ENCODE data around the gene PPP1R2.

The PPP1R2 gene

DNA sequence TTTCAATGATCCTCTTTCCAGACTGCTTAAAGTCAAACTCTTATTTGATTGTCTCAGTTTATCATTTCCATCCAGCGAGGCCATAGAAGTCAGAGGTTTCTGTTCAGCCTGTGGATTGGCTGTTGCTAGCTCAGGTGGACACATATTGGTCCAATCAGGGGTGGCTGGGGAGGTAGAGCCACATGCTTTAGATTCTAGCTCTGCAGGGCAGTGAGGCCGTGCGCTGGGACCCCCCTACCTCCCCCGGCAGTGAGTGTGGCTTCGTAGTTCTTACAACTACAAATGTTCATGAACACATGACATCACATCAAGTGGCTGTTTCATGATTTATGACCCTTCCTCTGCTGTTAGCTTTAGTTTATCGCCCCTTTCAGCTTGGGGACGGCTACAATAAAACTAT is 22.6 kb upstream of the PPP1R2 start:
- DNase-seq (ENCODE audit: low read depth), result no peak

DNA sequence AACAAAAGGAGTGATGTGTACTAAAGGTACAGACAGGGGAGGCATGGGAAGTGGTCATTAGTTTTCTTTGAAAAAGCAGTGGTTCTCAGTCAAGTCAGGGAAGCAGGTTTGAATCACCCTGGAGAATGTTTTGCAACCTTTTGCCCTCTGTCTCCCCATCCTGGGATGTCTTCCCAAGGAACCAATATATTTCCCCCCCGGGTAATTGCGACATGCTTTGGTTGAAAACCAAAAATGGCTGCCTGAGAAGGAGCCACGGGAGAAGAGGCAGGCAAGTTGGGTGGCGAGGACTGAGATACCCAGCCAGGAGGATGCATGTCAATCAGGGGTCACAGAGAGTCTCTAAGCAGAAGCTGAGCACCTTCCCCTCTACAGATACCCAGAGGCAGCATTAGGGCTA is 20.2 kb upstream of the PPP1R2 start:
- no peak for DNase-seq (ENCODE audit: low read depth)

DNA sequence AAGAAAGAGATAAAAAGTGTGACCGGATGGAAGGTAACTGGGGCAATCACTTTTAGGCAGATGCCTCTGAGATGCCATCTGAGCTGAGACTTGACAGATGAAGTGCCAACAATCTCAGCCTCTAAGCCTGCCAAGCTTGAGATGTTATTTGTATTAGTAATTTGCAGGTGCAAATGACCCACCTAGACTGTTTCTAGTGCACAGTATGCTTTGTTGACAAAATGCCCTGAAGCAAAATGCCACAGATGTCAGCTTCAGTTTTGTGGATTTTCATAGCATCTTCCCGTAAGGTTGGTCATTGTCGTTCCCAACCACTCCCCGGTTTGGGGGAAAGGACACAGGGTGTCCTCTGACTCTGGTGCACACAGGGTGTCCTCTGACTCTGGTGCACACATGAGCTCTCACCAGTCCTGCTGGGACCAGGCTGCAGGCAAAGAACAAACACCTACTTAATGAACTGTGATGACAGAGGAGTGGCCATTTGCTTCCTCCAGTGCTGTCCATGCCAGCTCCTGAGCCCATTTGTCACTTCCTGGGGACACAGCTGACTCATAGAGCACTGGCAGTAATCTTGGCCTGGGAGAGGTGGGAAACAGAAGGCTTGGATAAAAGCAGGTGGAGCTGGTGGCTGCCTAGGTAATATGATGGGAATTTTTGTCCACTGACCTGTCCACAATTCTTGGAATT is 16.7 kb upstream of the PPP1R2 start:
- DNase-seq (ENCODE audit: low read depth), result no peak

DNA sequence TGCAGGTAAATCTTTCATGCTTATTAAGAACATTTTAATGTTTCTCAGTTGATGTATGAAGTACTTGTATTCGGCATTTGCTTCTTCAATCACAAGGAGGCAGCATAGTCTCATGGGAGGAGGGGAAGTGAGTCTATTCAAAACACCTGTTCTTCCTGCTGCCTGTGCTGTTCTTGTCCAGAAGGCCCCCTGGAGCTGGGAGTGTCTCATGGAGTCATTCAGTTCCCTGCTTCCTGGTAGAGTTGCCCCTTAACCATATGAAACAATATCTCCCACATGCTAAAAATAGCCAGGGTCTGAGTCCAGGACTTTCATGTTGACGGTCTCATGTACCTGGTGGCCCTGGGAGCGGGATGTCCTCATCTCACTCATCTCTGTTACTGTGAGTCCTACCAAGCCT is 15.5 kb upstream of the PPP1R2 start:
- DNase-seq (ENCODE audit: low read depth), result no peak

DNA sequence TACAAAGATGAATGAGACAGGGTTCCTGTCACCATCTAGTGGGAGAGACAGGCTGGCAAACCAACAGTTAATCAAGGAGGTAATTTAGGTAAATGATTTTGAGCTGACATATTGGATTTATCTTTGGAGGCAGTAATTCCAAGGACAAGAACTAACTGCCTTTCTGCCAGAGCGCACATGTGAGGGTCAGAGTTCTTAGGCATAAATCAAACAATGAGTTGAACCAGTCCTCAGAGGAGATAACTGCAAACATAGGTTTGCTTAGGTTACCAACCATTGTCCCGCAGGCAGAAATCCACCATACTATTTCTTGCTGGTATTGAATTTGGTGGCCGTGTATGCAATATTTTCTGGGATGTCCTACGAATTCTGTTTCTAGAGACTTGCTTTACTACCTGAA is 14.2 kb upstream of the PPP1R2 start:
- DNase-seq (ENCODE audit: low read depth), result no peak

DNA sequence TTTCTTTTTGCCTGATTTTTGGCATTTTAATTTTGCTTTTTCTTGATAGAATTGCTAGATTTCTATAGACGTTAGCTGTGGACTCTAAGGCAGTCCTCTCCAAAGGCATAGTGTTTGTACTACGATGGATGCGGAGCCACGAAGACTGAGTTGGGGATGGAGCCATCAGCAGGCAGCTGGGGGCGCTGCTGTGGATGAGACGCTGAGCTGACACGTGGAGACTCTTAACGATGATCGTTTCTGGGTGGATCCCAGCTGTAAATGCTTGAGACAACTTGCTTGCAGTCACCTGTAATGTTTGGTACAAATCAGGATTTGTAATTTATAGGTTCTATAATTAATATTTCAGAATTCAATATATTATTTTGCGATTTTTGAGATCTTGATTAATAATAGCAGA is 13.3 kb upstream of the PPP1R2 start:
- no peak for DNase-seq (ENCODE audit: low read depth)

DNA sequence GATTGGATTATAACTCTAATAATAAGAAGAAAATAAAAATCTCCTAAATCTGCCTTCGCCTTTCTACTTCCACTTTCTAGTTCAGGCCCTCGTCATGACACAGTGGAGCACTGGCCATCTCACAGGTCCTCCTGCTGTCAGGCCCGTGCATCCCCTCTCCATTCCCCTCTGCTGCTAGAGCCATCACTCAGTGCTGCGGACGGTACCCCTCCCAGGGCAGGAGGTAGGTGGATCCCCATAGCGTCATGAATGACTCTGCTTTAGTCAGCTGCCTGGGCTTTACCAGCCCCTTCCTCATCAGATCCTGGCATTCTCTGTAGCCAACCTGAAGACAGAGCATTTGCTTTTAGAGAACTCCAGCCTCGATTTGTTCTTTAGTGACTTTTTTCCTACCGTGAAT is 12.0 kb upstream of the PPP1R2 start:
- DNase-seq (ENCODE audit: low read depth), result no peak

DNA sequence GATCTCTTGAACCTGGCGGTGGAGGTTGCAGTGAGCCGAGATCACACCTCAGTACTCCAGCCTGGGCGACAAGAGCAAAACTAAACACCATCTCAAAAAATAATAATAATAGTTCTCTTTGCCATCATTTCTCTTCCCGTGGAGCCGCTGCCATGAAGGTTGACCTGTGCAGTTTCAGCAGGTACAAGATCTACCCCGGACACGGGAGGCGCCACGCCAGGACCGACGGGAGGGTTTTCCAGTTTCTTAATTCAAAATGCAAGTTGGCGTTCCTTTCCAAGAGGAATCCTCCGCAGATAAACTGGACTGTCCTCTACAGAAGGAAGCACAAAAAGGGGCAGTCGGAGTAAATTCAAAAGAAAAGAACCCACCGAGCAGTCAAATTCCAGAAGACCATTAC is 11.3 kb upstream of the PPP1R2 start:
- no peak for DNase-seq (ENCODE audit: low read depth)

DNA sequence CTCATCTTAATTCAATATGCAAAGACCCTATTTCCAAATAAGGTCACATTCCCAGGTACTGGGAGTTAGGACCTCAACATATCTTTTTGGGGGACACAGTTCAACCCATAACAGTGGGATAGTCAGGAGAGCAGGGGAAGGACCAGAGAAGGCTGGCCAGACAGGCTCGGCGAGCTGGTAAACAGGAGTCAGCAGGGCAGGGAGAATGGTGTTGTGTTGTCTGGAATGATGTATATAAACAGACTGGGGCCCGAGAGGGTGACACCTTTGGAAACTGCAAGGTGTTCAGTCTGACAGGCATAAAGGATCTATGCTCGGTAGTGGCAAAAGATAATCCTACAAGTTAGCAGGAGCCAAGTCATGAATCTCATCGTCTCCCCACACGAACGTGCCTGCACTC is 10.1 kb upstream of the PPP1R2 start:
- no peak for DNase-seq (ENCODE audit: low read depth)

DNA sequence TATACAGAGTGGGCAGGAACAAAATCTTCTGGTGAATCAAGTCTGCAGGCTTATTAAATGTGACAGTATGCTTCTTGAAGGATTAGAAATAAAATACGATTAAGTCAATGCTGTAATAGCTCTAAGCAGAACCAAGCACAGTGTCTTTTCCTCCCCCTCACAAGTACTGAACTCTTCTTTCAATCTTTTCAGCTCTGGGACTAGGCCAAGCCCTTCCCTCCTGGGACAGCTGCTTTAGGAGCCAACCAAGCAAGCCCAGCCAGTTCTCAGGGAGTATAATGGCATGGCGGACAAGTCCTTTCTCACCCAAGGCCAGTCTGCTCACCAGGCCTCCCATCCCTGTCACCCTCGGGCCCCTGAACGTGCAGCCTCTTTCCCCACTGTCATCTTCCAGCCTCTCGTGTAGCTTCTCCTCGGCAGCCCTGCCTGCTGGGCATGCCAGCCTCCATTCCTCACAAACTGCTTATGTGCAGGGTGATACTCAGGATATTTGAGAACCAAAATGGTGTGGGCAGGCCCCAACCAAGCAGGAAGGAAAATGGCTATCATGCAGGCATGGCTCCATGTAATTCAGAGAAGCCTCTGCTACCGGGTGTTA is 8.4 kb upstream of the PPP1R2 start:
- DNase-seq (ENCODE audit: low read depth), result no peak

DNA sequence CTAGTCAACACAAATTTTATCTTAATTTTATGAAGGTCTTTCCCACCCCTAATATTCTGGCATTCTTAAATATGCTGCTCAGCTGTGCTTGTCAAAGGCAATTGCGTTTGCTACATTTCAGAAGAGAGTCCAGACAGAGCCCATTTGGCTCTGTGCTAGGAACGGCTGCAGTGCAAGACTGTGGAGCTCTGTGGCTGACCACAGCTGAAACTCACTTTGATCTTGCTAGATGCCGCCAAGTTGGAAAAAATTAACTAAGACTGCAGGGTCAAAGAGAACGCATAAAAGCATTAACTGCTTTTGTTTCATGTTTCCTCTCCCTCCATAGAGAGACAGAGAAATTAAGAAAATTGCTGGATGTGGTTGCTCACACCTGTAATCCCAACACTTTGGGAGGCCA is 7.6 kb upstream of the PPP1R2 start:
- DNase-seq (ENCODE audit: low read depth), result no peak

DNA sequence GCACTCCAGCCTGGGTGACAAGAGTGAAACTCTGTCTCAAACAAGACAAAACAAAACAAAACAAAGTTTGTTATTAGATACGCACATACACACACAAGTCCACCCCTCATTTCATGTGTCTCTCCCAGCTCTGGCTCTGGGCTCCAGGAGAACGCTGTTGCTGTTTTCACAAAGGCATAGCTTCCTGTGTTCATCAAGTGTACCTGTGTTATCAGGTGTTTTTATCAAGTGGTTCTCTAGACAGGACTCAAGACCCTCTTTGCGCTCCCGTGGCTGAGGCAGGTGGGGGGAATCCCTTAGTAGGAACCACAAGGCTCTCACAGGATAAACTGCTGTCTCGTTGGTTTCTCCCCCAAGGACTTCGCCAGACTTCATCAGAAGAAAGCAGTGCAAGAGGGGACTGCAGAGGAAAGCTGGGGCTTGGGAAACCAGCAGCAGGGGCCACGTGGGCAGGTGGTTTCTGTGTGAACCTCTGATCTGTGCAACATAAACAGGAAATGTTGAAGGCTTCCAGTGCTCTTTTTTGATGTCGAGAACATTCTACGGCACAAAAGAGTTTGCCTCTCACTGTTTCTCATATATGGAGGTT is 6.9 kb upstream of the PPP1R2 start:
- no peak for DNase-seq (ENCODE audit: low read depth)

DNA sequence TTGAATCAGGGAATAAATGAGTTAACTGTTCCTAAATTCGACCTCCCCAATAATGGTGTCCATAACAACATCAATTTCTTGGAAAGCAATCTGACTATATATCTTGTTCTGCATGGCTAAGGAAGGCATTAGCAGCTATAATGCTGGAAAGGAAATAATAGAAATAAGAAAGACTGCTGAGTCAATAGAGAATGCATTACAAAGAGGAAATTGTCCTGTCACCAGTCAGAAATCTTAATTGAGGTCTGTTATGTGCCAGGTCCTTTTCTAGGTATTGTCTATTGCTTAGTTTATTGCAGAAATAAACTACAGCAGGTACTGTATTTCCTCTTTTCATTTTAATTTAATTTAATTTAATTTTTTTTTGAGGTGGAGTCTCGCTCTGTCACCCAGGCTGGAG is 5.9 kb upstream of the PPP1R2 start:
- no peak for DNase-seq (ENCODE audit: low read depth)

DNA sequence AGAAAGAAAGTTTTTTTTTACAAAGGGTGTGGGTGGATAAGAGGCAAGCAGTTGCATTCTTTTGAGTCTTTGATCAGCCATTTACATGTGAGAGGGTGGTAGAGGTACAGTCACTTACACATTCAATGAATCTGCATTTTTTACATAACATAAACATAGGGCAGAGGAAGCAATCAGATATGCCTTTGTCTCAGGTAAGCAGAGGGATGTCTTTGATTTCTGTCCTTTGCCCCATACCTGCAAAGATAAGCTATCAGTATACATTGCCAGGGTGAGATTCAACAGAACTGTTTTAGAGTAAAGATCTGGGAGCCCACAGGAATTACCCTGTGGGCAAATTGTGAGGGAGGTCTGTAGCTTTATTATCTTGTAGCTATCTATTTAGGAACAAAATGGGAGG is 5.4 kb upstream of the PPP1R2 start:
- DNase-seq (ENCODE audit: low read depth), result no peak

DNA sequence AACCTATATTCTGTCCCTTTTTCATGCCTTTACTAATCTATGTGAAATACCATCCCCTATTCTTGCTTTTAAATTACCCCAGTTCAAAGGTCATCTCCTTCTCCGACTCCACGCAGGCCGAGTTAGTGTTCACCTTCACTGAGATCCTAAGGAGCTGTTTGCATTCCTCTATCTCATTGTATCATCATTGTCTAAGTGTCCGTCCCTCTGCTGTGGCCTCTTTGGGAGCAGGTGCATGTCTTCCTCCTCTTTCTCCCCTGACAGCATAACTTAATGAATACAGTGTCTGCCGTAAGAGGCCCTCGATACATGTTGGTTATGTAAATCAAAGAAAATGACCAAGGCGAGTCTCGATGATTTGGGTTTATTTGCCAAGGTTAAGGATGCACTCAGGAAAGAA is 4.9 kb upstream of the PPP1R2 start:
- DNase-seq (ENCODE audit: low read depth), result no peak

DNA sequence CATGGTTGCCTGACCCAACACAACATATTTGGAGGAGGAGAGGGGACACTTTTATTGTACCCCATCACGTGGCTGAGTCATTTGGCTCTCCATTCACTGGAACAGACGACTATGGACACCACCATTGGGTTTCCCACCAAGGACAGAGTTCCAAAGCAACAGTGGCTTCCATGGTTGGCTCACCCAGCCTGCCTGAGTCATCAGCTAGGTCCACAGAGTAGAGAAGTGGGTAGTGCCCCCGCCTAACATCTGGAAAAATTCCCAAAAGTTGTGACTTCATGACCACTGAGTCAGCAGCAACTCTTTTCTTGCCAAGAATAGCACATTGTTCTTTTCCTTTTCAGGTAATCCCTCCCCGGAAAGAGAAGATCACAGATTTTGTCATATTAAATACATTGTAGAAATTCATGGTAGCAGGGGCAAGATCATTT is 3.0 kb upstream of the PPP1R2 start:
- DNase-seq (ENCODE audit: low read depth), result peak; percentile 80

DNA sequence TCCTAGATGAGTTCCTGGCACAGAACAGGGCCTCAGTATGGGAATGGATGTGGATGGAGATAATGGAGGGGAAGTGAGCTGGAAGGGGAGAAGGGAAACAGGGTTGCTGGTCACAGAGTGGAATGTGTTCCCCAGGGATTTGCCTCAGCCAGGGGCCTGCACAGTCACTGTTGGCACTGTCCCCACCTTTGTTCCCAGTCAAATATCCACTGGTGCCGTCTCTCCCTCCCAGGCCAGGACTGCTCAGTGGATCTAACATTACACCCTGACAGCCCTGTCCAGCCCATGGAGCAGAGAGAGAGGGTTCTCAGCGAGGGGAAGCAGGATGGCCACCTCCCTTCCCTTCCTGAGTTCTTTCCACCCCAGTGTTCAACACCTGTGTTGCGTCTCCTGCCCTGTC is 1.5 kb upstream of the PPP1R2 start:
- no peak for DNase-seq (ENCODE audit: low read depth)

DNA sequence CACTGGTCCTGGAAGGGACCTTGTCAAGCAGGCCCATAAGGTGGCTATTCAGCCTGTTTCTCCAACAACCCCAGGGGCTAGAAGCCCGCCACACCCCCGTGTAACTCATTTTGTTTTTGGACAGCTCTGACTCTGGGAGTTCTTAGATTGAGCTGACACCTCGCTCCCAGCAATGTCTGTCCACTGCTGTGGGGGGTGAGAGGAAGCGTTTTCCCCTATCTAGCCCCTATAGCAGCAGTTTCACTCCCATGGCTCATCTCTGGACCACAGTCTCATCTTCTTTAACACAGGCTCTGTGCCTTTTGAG is 1.1 kb upstream of the PPP1R2 start:
- DNase-seq (ENCODE audit: low read depth), result no peak

DNA sequence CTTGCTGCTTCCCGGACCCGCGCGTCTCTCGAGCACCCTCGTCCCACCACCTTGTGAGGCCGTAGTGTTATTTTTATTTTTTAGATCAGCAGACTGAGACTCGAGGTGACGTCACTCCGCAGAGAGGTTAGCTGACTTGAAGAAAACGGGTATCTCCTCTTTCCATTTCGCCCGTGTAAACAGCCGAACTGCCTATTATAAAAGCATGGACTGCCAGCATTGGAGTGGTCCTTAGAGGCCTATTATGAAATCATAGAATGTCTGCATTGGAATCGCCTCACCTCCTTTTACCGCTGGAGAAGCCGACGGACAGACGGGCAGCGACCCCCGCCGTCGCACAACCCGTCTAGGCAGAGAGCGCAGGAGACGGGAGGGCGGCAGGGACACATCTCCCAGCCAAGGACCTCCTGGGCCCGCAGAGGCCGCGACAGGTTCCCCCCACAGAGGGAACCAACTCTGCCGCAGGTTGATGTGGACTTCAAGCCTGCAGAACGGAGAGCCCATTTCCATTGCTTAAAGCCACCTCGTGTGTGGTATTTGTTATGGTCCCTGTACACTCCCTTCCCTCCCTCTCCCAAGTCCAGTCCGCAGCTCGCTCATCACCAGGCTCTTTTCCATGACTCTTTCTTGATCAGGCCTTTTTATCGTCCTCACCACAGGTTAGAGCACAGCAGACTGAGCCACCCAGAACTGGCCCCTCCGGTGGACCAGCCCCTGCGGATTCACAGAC is 540 bp upstream of the PPP1R2 start:
- DNase-seq (ENCODE audit: low read depth), result no peak

DNA sequence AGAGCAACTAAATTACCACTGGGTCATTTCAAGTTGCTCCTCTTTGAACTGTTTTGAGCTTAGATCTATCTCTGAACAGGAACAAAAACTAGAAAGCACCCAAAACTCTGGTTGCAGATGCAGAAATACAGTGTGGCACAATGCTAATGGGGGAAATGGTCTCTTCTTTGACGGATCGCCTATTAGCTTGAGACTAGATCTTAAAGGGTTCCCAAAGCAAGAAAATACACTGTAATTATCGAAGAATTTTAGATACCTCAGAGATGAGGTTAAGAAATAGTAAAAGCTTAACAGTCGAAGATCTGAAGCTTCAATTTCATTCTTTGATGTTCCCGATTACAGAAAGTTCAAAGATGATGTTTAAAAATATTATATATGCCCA is 818 bp downstream of the PPP1R2 start:
- no peak for DNase-seq (ENCODE audit: low read depth)

DNA sequence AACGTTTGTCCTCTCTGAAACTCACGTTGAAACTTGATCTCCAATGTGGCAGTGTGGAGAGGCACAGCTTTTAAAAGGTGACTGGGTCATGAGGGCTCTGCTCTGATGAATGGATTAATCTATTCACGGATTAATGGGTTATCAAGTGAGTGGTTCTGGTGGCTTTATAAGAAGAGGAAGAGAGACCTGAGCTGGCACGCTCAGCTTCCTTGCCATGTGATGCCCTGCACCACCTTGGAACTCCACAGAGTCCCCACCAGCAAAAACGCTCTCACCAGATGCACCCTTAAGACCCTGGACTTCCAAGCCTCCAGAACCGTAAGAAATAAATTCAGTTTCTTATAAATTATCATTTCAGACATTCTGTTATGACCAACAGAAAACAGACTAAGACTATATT is 2.6 kb downstream of the PPP1R2 start:
- no peak for DNase-seq (ENCODE audit: low read depth)

DNA sequence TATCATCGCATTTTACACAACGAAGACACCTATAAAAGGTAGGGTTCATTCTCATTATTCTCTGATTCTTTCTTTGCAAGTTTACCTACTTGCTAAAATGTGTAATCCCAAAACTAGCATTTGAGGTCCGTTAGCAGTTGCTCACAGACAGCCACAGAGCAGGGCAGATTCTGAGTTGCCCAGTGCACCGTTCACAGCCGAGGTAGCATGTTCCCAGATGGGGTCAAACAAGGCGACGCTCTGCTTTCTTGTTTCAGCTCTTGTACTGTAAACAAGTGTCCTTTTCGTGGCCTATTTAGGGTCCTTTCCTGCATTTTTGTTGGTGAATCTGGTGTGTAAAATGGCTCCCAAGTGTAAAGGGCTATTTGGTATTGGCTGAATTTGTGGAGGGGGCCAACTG is 3.1 kb downstream of the PPP1R2 start:
- DNase-seq (ENCODE audit: low read depth), result no peak

DNA sequence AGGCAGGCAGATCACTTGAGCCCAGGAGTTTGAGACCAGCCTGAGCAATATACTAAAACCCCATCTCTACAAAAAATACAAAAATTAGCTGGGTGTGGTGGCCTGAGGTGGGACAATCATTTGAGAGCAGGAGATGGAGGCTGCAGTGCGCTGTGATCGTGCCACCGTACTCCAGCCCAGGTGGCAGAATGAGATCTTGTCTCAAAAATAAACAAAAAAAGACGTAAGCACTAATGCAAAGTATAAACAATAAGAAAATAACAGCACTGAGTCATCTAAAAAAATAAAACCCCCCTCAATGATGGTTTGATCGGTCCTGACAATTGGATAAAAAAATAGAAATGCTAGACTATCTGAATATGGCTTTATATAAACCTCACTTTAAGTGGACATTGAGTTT is 3.6 kb downstream of the PPP1R2 start:
- DNase-seq (ENCODE audit: low read depth), result no peak

DNA sequence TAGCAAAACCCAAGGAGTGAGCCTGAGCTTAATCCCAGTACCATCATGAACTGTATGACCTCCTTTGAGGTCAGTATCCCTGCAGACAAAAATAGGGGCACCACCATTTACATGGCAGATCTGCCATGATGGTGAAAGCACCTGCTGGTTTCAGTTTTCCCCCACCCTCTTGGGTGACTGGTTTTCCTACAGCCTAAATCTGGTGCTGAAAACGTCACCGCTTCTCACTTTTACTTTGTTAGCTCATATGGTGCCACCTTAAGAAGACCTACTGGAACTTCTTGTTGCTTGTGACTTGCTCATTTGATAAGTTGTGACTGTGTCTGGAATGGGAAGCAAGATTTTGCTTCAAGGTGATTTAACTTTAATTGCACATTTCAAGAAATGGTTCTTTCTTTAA is 5.1 kb downstream of the PPP1R2 start:
- DNase-seq (ENCODE audit: low read depth), result no peak

Data from HS-5 (cell line).